Erythroblast (primary cell): ENCODE data around the gene F12.

Experiments
- DNase-seq, 2 experiments: peaks; one replicate each; lab custom pipeline; 2025; lab: John Stamatoyannopoulos, UW
- GATA1 ChIP-seq: IDR thresholded peaks from 2 replicates; pipeline ENCODE4 v1.6.1; 2011; ENCODE audit warnings: low read depth, mild to moderate bottlenecking, control low read depth, low read length, moderate library complexity
- POLR2A ChIP-seq: IDR thresholded peaks from 2 replicates; pipeline ENCODE4 v1.6.1; 2011; ENCODE audit warnings: mild to moderate bottlenecking, low read length

The F12 gene

GRCh38 chr5:177409043-177409801, at the start of gene F12:
Gene F12 (minus strand): TSS chr5:177409564. CDS start chr5:177409527, 37 bp downstream.
- no peak for DNase-seq
- TF ChIP-seq POLR2A: no peak
- no peak for TF ChIP-seq GATA1

- no peak for TF ChIP-seq POLR2A
- no peak for TF ChIP-seq GATA1
- no peak for DNase-seq
These were observed 49.6 kb upstream of the F12 start for GRCh38 chr5:177458912-177459350.

GRCh38 chr5:177457852-177458681, 48.7 kb upstream of the F12 start:
- TF ChIP-seq POLR2A: no peak
- no peak for TF ChIP-seq GATA1
- no peak for DNase-seq

GRCh38 chr5:177456976-177457851, 47.9 kb upstream of the F12 start:
- TF ChIP-seq GATA1 (no peak), POLR2A (no peak)
- peak; percentile 90 to 95 for DNase-seq

- DNase-seq: no peak
- TF ChIP-seq GATA1: no peak
- no peak for TF ChIP-seq POLR2A
These were observed 47.2 kb upstream of the F12 start for GRCh38 chr5:177456591-177456964.

- peak; percentile 90 to 96 for DNase-seq
- TF ChIP-seq GATA1 (no peak), POLR2A (no peak)
These were observed 46.6 kb upstream of the F12 start for GRCh38 chr5:177455661-177456590.

GRCh38 chr5:177455036-177455660, 45.8 kb upstream of the F12 start:
- TF ChIP-seq GATA1 (no peak), POLR2A (peak; percentile 39)
- peak; percentile 83 to 89 for DNase-seq

- TF ChIP-seq GATA1: no peak
- TF ChIP-seq POLR2A: no peak
- DNase-seq: peak; percentile 90 to 95
These were observed 45.2 kb upstream of the F12 start for GRCh38 chr5:177454397-177455035.

GRCh38 chr5:177453852-177454396, 44.6 kb upstream of the F12 start:
- TF ChIP-seq POLR2A (no peak), GATA1 (no peak)
- DNase-seq: no peak

- TF ChIP-seq GATA1 (no peak), POLR2A (no peak)
- no peak for DNase-seq
These were observed 43.6 kb upstream of the F12 start for GRCh38 chr5:177452688-177453638.
